ENCODE results near the gene ROR2.

DNA sequence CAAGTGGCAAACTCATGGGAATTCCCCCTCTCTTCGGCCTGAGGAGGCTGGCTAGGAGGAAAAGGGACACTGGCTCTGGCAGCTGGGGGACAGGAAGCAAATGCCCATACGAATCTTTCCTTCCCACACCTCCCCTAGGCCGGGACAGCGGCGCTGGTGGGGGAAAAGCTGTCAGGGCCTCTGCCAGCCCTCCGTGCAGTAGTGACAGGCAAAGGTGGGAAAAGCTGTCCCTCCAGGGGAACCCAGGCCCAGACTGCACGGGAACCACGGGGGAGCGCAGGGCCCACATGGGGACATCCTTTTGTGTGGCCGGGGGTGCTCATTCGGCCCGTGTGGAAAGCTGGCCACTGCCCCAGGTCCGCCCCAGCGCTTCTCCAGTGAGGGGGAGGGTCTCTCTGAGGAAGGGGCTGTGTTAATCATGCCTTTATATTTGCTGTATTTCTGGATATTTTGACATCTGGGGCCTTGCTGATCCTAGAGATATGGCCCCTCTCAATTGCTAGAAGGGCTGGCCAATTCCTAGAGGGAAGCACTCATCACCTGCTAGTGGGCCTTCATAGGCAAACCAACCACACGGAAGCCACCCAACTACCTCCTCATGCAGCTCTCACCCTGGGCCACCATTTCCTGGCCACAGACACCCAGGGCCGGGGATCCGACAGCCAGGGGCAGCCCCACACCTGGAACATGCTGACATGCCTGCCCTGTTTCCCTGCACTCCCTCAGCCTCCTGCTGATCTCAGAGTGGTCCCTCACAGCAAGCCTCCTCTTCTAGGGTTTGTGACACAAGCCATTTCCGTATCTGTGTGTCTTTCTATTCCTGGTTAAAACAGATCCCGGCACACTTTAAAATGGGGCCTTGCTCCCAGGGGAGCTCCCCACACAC, 138.8 kb downstream of the ROR2 start:
- TF ChIP-seq ELF4 (IDR thresholded peaks at IDR 0.05) (no peak), FOXM1 (IDR thresholded peaks at IDR 0.05; ENCODE audit: borderline replicate concordance) (no peak)
- TF ChIP-seq, protein P1, sequence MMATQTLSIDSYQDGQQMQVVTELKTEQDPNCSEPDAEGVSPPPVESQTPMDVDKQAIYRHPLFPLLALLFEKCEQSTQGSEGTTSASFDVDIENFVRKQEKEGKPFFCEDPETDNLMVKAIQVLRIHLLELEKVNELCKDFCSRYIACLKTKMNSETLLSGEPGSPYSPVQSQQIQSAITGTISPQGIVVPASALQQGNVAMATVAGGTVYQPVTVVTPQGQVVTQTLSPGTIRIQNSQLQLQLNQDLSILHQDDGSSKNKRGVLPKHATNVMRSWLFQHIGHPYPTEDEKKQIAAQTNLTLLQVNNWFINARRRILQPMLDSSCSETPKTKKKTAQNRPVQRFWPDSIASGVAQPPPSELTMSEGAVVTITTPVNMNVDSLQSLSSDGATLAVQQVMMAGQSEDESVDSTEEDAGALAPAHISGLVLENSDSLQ (IDR thresholded peaks at IDR 0.05): no peak

All from HEK293T (cell line).